OCI-LY1 (cell line): ENCODE measurements around the gene PPP2R2B.

Source experiments
- H2AFZ ChIP-seq: fragments of 200-600 bp; sonication (generic), shearing (Covaris generic); 2 replicates; pipeline ENCODE4 v1.6.0; 2014; ENCODE audit warnings: antibody characterized with exemption, mild to moderate bottlenecking, low read length
- H3F3A ChIP-seq: fragments of 200-600 bp; sonication (generic), shearing (Covaris generic); 2 replicates; pipeline ENCODE4 v1.6.0; 2014; ENCODE audit warnings: mild to moderate bottlenecking, antibody characterized with exemption, low read length, moderate library complexity; ENCODE audit not compliant: insufficient read depth
- H3K27ac ChIP-seq: fragments of 200-600 bp; sonication (generic); 2 replicates; pipeline ENCODE4 v1.5.1; 2014; ENCODE audit warnings: low read length, mixed run types, mild to moderate bottlenecking, low read depth; ENCODE audit not compliant: poor library complexity, severe bottlenecking
- H3K27me3 ChIP-seq: fragments of 200-600 bp; sonication (generic); 2 replicates; pipeline ENCODE4 v1.6.0; 2014; ENCODE audit warnings: antibody characterized with exemption, mild to moderate bottlenecking, low read length, moderate library complexity; ENCODE audit not compliant: insufficient read depth
- H3K36me3 ChIP-seq: fragments of 200-600 bp; sonication (generic); 2 replicates; pipeline ENCODE4 v1.6.1; 2014; ENCODE audit warnings: mild to moderate bottlenecking, antibody characterized with exemption, low read length, moderate library complexity, mixed read lengths; ENCODE audit not compliant: insufficient read depth
- H3K4me1 ChIP-seq: fragments of 200-600 bp; sonication (generic); 2 replicates; pipeline ENCODE4 v1.5.1; 2014; ENCODE audit warnings: mild to moderate bottlenecking, low read length, moderate library complexity; ENCODE audit not compliant: insufficient read depth, severe bottlenecking
- H3K4me2 ChIP-seq: fragments of 200-600 bp; sonication (generic), shearing (Covaris generic); 2 replicates; pipeline ENCODE4 v1.6.1; 2014; ENCODE audit warnings: low read length
- H3K4me3 ChIP-seq: fragments of 200-600 bp; sonication (generic); 2 replicates; pipeline ENCODE4 v1.5.1; 2014; ENCODE audit warnings: low read length, low read depth, mild to moderate bottlenecking, mixed read lengths; ENCODE audit not compliant: poor library complexity, severe bottlenecking
- H3K79me2 ChIP-seq: fragments of 200-600 bp; shearing (Covaris generic); 2 replicates; pipeline ENCODE4 v1.6.1; 2016; ENCODE audit warnings: mixed run types, low read length, mixed read lengths; ENCODE audit not compliant: insufficient read depth
- H3K9ac ChIP-seq: fragments of 200-600 bp; sonication (generic), shearing (Covaris generic); 2 replicates; pipeline ENCODE4 v1.6.1; 2014; ENCODE audit warnings: mild to moderate bottlenecking, low read length, mixed read lengths
- H3K9me2 ChIP-seq: fragments of 200-600 bp; sonication (generic), shearing (Covaris generic); 2 replicates; pipeline ENCODE4 v1.6.1; 2014; ENCODE audit warnings: low read depth, mild to moderate bottlenecking, low read length, mixed read lengths
- H3K9me3 ChIP-seq: fragments of 200-600 bp; shearing (Covaris generic); 2 replicates; pipeline ENCODE4 v1.6.1; 2014; ENCODE audit warnings: low read length, mixed read lengths
- H4K20me1 ChIP-seq: fragments of 200-600 bp; sonication (generic), shearing (Covaris generic); 2 replicates; pipeline ENCODE4 v1.6.0; 2016; ENCODE audit warnings: mild to moderate bottlenecking, low read length; ENCODE audit not compliant: insufficient read depth
- CTCF ChIP-seq: fragments of 200-600 bp; sonication (generic), shearing (Covaris generic); IDR thresholded peaks from 2 replicates; pipeline ENCODE4 v1.5.1; 2017; ENCODE audit warnings: mild to moderate bottlenecking, antibody characterized with exemption, low read length, moderate library complexity, mixed read lengths
- EZH2 ChIP-seq: fragments of 200-600 bp; sonication (generic), shearing (Covaris generic); IDR thresholded peaks from 2 replicates; pipeline ENCODE4 v1.8.0; 2017; ENCODE audit warnings: borderline replicate concordance, mixed run types, mild to moderate bottlenecking, antibody characterized with exemption, low read length, moderate library complexity, mixed read lengths

PPP2R2B gene

GRCh38 chr5:146848133-146848532 lies 30.4 kb downstream of the PPP2R2B start:
- Histone ChIP-seq H3K79me2 (no peaks in the 10 kb centered on the region), H3K27ac (no peak overlapping the region), H3F3A (no peaks in the 10 kb centered on the region), H4K20me1 (no peaks in the 10 kb centered on the region), H3K9ac (no peak overlapping the region), H3K27me3 (0 out of 2 replicates have a peak, but pooled peaks cover 3% of the 10 kb centered on the region), H3K36me3 (no peaks in the 10 kb centered on the region), H3K9me2 (no peaks in the 10 kb centered on the region), H3K4me1 (no peaks in the 10 kb centered on the region), H3K4me3 (no peak overlapping the region), H3K9me3 (no peaks in the 10 kb centered on the region), H3K4me2 (no peak overlapping the region), H2AFZ (no peak overlapping the region)
- TF ChIP-seq EZH2 (no peak), CTCF (no peak)

GRCh38 chr5:146840016-146840415 lies 38.5 kb downstream of the PPP2R2B start:
- no peak overlapping the region for H3K4me2 ChIP-seq
- H3K27me3 ChIP-seq, result no peaks in the 10 kb centered on the region
- H3K79me2 ChIP-seq, result no peaks in the 10 kb centered on the region
- H3F3A ChIP-seq, result no peaks in the 10 kb centered on the region
- no peak overlapping the region for H3K4me3 ChIP-seq
- no peak overlapping the region for H3K9ac ChIP-seq
- no peak overlapping the region for H2AFZ ChIP-seq
- no peaks in the 10 kb centered on the region for H3K9me2 ChIP-seq
- TF ChIP-seq EZH2, result no peak
- TF ChIP-seq CTCF, result no peak
- no peaks in the 10 kb centered on the region for H3K36me3 ChIP-seq
- no peaks in the 10 kb centered on the region for H3K4me1 ChIP-seq
- H3K9me3 ChIP-seq, result no peaks in the 10 kb centered on the region
- H4K20me1 ChIP-seq, result no peaks in the 10 kb centered on the region
- no peak overlapping the region for H3K27ac ChIP-seq

- no peak for TF ChIP-seq CTCF
- no peak for TF ChIP-seq EZH2
- H3K9ac ChIP-seq, result no peak overlapping the region
- no peaks in the 10 kb centered on the region for H3F3A ChIP-seq
- no peak overlapping the region for H3K27ac ChIP-seq
- no peak overlapping the region for H3K4me3 ChIP-seq
- H3K4me2 ChIP-seq, result no peak overlapping the region
- H3K4me1 ChIP-seq, result no peaks in the 10 kb centered on the region
- no peak overlapping the region for H2AFZ ChIP-seq
- no peaks in the 10 kb centered on the region for H3K36me3 ChIP-seq
- no peaks in the 10 kb centered on the region for H3K9me2 ChIP-seq
- no peaks in the 10 kb centered on the region for H4K20me1 ChIP-seq
- H3K27me3 ChIP-seq, result no peaks in the 10 kb centered on the region
- no peaks in the 10 kb centered on the region for H3K9me3 ChIP-seq
- no peaks in the 10 kb centered on the region for H3K79me2 ChIP-seq
Observed at GRCh38 chr5:146836226-146836842, 42.2 kb downstream of the PPP2R2B start.
